ENCODE measurements around the gene C10orf71. TPM values are rescaled to one million over a fixed set of nuclear protein-coding genes. Genes with fewer than 3 reads are reported as not detected.
A peak's percentile ranks its signal among the peaks of the same experiment; 100 is the strongest.

C10orf71 gene
- total and polyA plus RNA-seq, 2 donors (not counting 1 experiment from before 2014, with no cell fraction given) = not detected

- no peaks in the 10 kb centered on the region for H3K9me3 ChIP-seq (ENCODE audit: control extremely low read depth in 1 of 3, control insufficient read depth in 2 of 3, insufficient read depth in 1 of 3, low read length in 2 of 3)
- Mint-ChIP-seq H3K27ac (peak overlapping the region; percentile 80), H3K4me3 (peak overlapping the region; percentile 50), H3K4me1 (peaks cover 26% of the 10 kb centered on the region), H3K9me3 (ENCODE audit: insufficient read depth) (no peaks in the 10 kb centered on the region), H3K27me3 (no peaks in the 10 kb centered on the region)
- CTCF ChIA-PET = no interaction called here
- no peak overlapping the region for H3K4me3 ChIP-seq (ENCODE audit: control extremely low read depth in 1 of 5, extremely low read depth in 1 of 5, insufficient read depth in 1 of 5, low read depth in 2 of 5, low read length in 4 of 5)
- H4K20me1 ChIP-seq (ENCODE audit: control insufficient read depth, insufficient read depth, low read length, poor library complexity, severe bottlenecking) = no peaks in the 10 kb centered on the region
- H2AFZ ChIP-seq (ENCODE audit: insufficient read depth, low read depth, low read length, poor library complexity, severe bottlenecking) = peak overlapping the region; percentile 49
- H3K79me2 ChIP-seq (ENCODE audit: control insufficient read depth, insufficient read depth, low read length) = no peaks in the 10 kb centered on the region
- no peak for TF ChIP-seq EZH2 (IDR thresholded peaks at IDR 0.05; ENCODE audit: borderline replicate concordance, insufficient read depth, low read depth, low read length, poor library complexity, severe bottlenecking)
- TF ChIP-seq, protein P1, sequence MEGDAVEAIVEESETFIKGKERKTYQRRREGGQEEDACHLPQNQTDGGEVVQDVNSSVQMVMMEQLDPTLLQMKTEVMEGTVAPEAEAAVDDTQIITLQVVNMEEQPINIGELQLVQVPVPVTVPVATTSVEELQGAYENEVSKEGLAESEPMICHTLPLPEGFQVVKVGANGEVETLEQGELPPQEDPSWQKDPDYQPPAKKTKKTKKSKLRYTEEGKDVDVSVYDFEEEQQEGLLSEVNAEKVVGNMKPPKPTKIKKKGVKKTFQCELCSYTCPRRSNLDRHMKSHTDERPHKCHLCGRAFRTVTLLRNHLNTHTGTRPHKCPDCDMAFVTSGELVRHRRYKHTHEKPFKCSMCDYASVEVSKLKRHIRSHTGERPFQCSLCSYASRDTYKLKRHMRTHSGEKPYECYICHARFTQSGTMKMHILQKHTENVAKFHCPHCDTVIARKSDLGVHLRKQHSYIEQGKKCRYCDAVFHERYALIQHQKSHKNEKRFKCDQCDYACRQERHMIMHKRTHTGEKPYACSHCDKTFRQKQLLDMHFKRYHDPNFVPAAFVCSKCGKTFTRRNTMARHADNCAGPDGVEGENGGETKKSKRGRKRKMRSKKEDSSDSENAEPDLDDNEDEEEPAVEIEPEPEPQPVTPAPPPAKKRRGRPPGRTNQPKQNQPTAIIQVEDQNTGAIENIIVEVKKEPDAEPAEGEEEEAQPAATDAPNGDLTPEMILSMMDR (IDR thresholded peaks at IDR 0.05) = no peak
- H3K27ac ChIP-seq (ENCODE audit: low read length in 2 of 2) = peak overlapping the region in 1 of 2 donors; percentile 40
- no peaks in the 10 kb centered on the region for H3K36me3 ChIP-seq (replicated peaks in 1 of 2; ENCODE audit: control extremely low read depth in 1 of 2, control insufficient read depth in 1 of 2, extremely low read depth in 1 of 2, insufficient read depth in 2 of 2, low read length in 1 of 2)
- H3K9ac ChIP-seq (ENCODE audit: low read length) = no peak overlapping the region
- POLR2A ChIA-PET = no interaction called here
- H3K27me3 ChIP-seq (replicated peaks in 1 of 4; ENCODE audit: control extremely low read depth in 1 of 4, control insufficient read depth in 3 of 4, insufficient read depth in 4 of 4, low read length in 3 of 4) = no peaks in the 10 kb centered on the region
- ATAC-seq (ENCODE audit: low read depth) (peak; percentile 73), DNase-seq (peak; percentile 37)
- 43% methylated on average over 4 of the region's 5 CpGs for WGBS (ENCODE audit: insufficient coverage)
- intact Hi-C loops (cut with micrococcal nuclease) = no loop called here
- H3K4me1 ChIP-seq (ENCODE audit: control insufficient read depth in 2 of 2, insufficient read depth in 2 of 2, low read length in 2 of 2) = peaks cover 21 to 29% of the 10 kb centered on the region in 2 donors
- peak overlapping the region; percentile 54 for H3K4me2 ChIP-seq (replicated peaks; ENCODE audit: low read depth, low read length, poor library complexity, severe bottlenecking)
Observed at GRCh38 chr10:49299816-49300139, 808 bp downstream of the C10orf71 start.

GRCh38 chr10:49300140-49300974 is 1.4 kb downstream of the C10orf71 start:
- peak overlapping the region in 1 of 2 donors; percentile 40 for H3K27ac ChIP-seq (ENCODE audit: low read length in 2 of 2)
- H3K4me1 Mint-ChIP-seq = peaks cover 26% of the 10 kb centered on the region
- peaks cover 21 to 29% of the 10 kb centered on the region in 2 donors for H3K4me1 ChIP-seq (ENCODE audit: control insufficient read depth in 2 of 2, insufficient read depth in 2 of 2, low read length in 2 of 2)
- TF ChIP-seq, protein P1 (IDR thresholded peaks at IDR 0.05) = no peak
- no peak for TF ChIP-seq EZH2 (IDR thresholded peaks at IDR 0.05; ENCODE audit: borderline replicate concordance, insufficient read depth, low read depth, low read length, poor library complexity, severe bottlenecking)
- peak overlapping the region; percentile 54 for H3K4me2 ChIP-seq (replicated peaks; ENCODE audit: low read depth, low read length, poor library complexity, severe bottlenecking)
- H3K9ac ChIP-seq (ENCODE audit: low read length) = no peak overlapping the region
- no peaks in the 10 kb centered on the region for H3K79me2 ChIP-seq (ENCODE audit: control insufficient read depth, insufficient read depth, low read length)
- intact Hi-C loops (cut with micrococcal nuclease) = no loop called here
- H3K27ac Mint-ChIP-seq = peak overlapping the region; percentile 80
- peak overlapping the region; percentile 50 for H3K4me3 Mint-ChIP-seq
- H3K9me3 ChIP-seq (ENCODE audit: control extremely low read depth in 1 of 3, control insufficient read depth in 2 of 3, insufficient read depth in 1 of 3, low read length in 2 of 3) = no peaks in the 10 kb centered on the region
- DNase-seq (no peak), ATAC-seq (ENCODE audit: low read depth) (peak; percentile 72)
- no peaks in the 10 kb centered on the region for H3K27me3 Mint-ChIP-seq
- H3K4me3 ChIP-seq (ENCODE audit: control extremely low read depth in 1 of 5, extremely low read depth in 1 of 5, insufficient read depth in 1 of 5, low read depth in 2 of 5, low read length in 4 of 5) = no peak overlapping the region
- no peaks in the 10 kb centered on the region for H4K20me1 ChIP-seq (ENCODE audit: control insufficient read depth, insufficient read depth, low read length, poor library complexity, severe bottlenecking)
- H3K27me3 ChIP-seq (replicated peaks in 1 of 4; ENCODE audit: control extremely low read depth in 1 of 4, control insufficient read depth in 3 of 4, insufficient read depth in 4 of 4, low read length in 3 of 4) = no peaks in the 10 kb centered on the region
- ChIA-PET POLR2A (no interaction called here), CTCF (no interaction called here)
- peak overlapping the region; percentile 49 for H2AFZ ChIP-seq (ENCODE audit: insufficient read depth, low read depth, low read length, poor library complexity, severe bottlenecking)
- no peaks in the 10 kb centered on the region for H3K36me3 ChIP-seq (replicated peaks in 1 of 2; ENCODE audit: control extremely low read depth in 1 of 2, control insufficient read depth in 1 of 2, extremely low read depth in 1 of 2, insufficient read depth in 2 of 2, low read length in 1 of 2)
- H3K9me3 Mint-ChIP-seq (ENCODE audit: insufficient read depth) = no peaks in the 10 kb centered on the region
- whole genome bisulfite sequencing (ENCODE audit: insufficient coverage) = 90% methylated on average over 4 of the region's 6 CpGs
